Endodermal cell (in vitro differentiated cells): ENCODE measurements around the gene RASD2. TPM values are rescaled to one million over a fixed set of nuclear protein-coding genes. Genes with fewer than 3 reads are reported as not detected.

ENCODE experiments used
- DNase-seq: peaks from one replicate; pipeline ENCODE4 v3.0.0-alpha.2; 2017
- H3K27ac ChIP-seq: 2 replicates; pipeline ENCODE4 v1.5.1; 2013; ENCODE audit warnings: mild to moderate bottlenecking, low read depth, low read length, moderate library complexity
- H3K27me3 ChIP-seq: 2 replicates; pipeline ENCODE4 v1.6.1; 2013; ENCODE audit warnings: mild to moderate bottlenecking, low read length, moderate library complexity; ENCODE audit not compliant: insufficient read depth, control insufficient read depth, poor library complexity, severe bottlenecking
- H3K36me3 ChIP-seq: 2 replicates; pipeline ENCODE4 v1.7.0; 2013; ENCODE audit warnings: mild to moderate bottlenecking, low read length, moderate library complexity; ENCODE audit not compliant: control insufficient read depth, insufficient read depth
- H3K4me1 ChIP-seq: one replicate; pipeline ENCODE4 v1.7.0; 2013; ENCODE audit warnings: low read length; ENCODE audit not compliant: control insufficient read depth, insufficient read depth
- H3K4me3 ChIP-seq: 2 replicates; pipeline ENCODE4 v1.5.1; 2013; ENCODE audit warnings: mild to moderate bottlenecking, low read length, moderate library complexity
- H3K9ac ChIP-seq: 2 replicates; pipeline ENCODE4 v1.6.1; 2013; ENCODE audit warnings: mild to moderate bottlenecking, low read length, moderate library complexity; ENCODE audit not compliant: poor library complexity, severe bottlenecking; ENCODE audit errors: extremely low read depth
- H3K9me3 ChIP-seq: 2 replicates; pipeline ENCODE4 v1.6.1; 2013; ENCODE audit warnings: mild to moderate bottlenecking, low read length, moderate library complexity; ENCODE audit not compliant: control insufficient read depth
- H3K27ac Mint-ChIP-seq: 2 replicates; pipeline ENCODE4 v1.8.0; 2020; ENCODE audit warnings: mixed read lengths
- H3K27me3 Mint-ChIP-seq: 2 replicates; pipeline ENCODE4 v1.8.0; 2021; ENCODE audit warnings: mild to moderate bottlenecking, mixed read lengths; ENCODE audit not compliant: insufficient read depth
- H3K36me3 Mint-ChIP-seq: 2 replicates; pipeline ENCODE4 v1.8.0; 2020; ENCODE audit warnings: low read depth, mixed read lengths
- H3K4me1 Mint-ChIP-seq: 2 replicates; pipeline ENCODE4 v1.8.0; 2020; ENCODE audit warnings: mixed read lengths
- H3K4me3 Mint-ChIP-seq: 2 replicates; pipeline ENCODE4 v1.8.0; 2020; ENCODE audit warnings: mild to moderate bottlenecking, moderate library complexity, mixed read lengths
- H3K9me3 Mint-ChIP-seq: 2 replicates; pipeline ENCODE4 v1.8.0; 2020; ENCODE audit warnings: mild to moderate bottlenecking, mixed read lengths
- WGBS, 2 experiments: methylation state at CpG; one replicate each; pipeline versions ENCODE4 v1.1.5 to v1.1.7; 2013; ENCODE audit warnings: missing lambda C conversion rate in 2 of 2, mixed read lengths in 1 of 2; ENCODE audit not compliant: insufficient coverage in 1 of 2, insufficient read length in 1 of 2; 5-methylcytosine and 5-hydroxymethylcytosine counted together
- total RNA-seq, 2 donors: library from RNA; stranded (reverse); fragmentation: NEBNext Ultra II Directional in 1 of 2; extraction: Animal tissue kit (Norgen Biotek cat#: 25700) in 1 of 2; gene quantifications; 2 replicates in 1 of 2; 3 replicates in 1 of 2; pipeline ENCODE4 v1.2.1, GENCODE V29; 2021
- TF ChIP-seq, protein P1 (sequence below): fragments of 200-600 bp; sonication (generic); conservative IDR thresholded peaks from 2 replicates; pipeline ENCODE4 v1.5.0; 2021; ENCODE audit warnings: antibody characterized with exemption, mild to moderate bottlenecking

RASD2 gene
- total RNA-seq, 2 donors from 2014 or later = 0.15 to 0.24 TPM

DNA sequence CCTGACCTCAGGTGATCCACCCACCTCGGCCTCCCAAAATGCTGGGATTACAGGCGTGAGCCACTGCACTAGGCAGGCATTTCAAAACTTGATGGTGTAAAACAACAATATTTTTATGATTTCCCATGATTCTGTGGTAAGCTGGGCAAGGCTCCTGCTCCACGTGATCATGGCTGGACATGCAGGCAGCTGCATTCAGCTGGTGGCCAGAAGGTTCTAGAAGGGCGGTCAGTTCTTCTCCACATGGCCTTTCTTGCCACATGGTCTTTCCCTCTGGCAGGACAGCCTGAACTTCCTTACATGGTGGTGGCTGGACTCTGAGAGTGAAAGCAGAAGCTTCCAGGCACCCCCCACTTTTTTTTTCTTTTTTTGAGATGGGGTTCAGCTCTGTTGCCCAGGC lies 9.9 kb upstream of the RASD2 start:
- no peak for DNase-seq
- Histone ChIP-seq H3K27me3 (peaks cover 8% of the 10 kb centered on the region), H3K9me3 (no peaks in the 10 kb centered on the region), H3K4me1 (no peaks in the 10 kb centered on the region), H3K36me3 (no peaks in the 10 kb centered on the region), H3K4me3 (no peak overlapping the region), H3K27ac (no peak overlapping the region), H3K9ac (no peak overlapping the region)
- Mint-ChIP-seq H3K4me3 (no peak overlapping the region), H3K36me3 (no peaks in the 10 kb centered on the region), H3K4me1 (no peaks in the 10 kb centered on the region), H3K9me3 (peaks cover 4% of the 10 kb centered on the region), H3K27me3 (peaks cover 9% of the 10 kb centered on the region), H3K27ac (no peak overlapping the region)
- WGBS, 2 experiments = 88 to 90% methylated on average over 2 to 4 of the region's 4 CpGs
- TF ChIP-seq, protein P1, sequence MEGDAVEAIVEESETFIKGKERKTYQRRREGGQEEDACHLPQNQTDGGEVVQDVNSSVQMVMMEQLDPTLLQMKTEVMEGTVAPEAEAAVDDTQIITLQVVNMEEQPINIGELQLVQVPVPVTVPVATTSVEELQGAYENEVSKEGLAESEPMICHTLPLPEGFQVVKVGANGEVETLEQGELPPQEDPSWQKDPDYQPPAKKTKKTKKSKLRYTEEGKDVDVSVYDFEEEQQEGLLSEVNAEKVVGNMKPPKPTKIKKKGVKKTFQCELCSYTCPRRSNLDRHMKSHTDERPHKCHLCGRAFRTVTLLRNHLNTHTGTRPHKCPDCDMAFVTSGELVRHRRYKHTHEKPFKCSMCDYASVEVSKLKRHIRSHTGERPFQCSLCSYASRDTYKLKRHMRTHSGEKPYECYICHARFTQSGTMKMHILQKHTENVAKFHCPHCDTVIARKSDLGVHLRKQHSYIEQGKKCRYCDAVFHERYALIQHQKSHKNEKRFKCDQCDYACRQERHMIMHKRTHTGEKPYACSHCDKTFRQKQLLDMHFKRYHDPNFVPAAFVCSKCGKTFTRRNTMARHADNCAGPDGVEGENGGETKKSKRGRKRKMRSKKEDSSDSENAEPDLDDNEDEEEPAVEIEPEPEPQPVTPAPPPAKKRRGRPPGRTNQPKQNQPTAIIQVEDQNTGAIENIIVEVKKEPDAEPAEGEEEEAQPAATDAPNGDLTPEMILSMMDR = no peak

DNA sequence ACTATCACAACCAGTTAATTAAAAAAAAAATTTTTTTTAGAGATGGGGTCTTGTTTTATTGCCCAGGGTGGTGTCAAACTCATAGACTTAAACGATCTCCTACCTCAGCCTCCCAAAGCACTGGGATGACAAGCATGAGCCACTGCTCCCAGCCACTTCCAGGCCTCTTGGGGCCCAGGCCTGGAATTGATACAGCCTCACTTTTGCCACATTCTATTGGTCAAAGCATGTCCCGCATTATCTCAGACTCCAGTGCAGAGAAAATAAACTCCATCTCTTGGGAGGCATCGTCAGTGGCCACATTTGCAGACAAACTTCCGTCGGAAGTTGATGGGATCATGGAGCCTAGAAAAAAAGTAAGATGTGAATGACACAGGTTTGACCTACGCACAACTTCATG lies 9.4 kb upstream of the RASD2 start:
- Histone ChIP-seq H3K36me3 (no peaks in the 10 kb centered on the region), H3K9me3 (no peaks in the 10 kb centered on the region), H3K27me3 (peaks cover 8% of the 10 kb centered on the region), H3K4me1 (no peaks in the 10 kb centered on the region), H3K27ac (no peak overlapping the region), H3K4me3 (no peak overlapping the region), H3K9ac (no peak overlapping the region)
- TF ChIP-seq, protein P1 = no peak
- WGBS, 2 experiments = 81 to 89% methylated on average over 4 to 6 of the region's 6 CpGs
- Mint-ChIP-seq H3K27ac (no peak overlapping the region), H3K9me3 (peaks cover 4% of the 10 kb centered on the region), H3K4me1 (no peaks in the 10 kb centered on the region), H3K4me3 (no peak overlapping the region), H3K27me3 (peaks cover 9% of the 10 kb centered on the region), H3K36me3 (no peaks in the 10 kb centered on the region)
- no peak for DNase-seq

DNA sequence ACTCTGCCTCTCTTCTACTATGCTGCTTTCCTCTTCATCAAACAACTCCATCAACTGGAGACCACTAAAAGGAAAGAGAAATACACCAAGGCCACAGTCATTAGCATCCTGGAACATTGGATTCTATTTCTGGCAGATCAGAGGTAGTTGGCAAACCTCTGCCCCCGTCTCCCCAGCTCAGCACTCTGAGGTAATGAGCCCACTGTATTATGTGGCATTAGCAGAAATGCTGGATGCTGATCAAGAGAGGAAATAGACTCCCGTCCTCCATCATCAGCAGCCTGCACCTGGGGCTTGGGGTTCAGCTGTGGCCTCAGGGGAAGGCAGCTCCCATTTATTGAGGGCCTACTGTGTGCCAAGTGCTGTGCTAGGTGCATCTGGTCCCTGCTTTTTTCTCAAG lies 9.0 kb upstream of the RASD2 start:
- TF ChIP-seq, protein P1 = no peak
- H3K9ac ChIP-seq = no peak overlapping the region
- H3K9me3 ChIP-seq = no peaks in the 10 kb centered on the region
- no peaks in the 10 kb centered on the region for H3K36me3 ChIP-seq
- no peaks in the 10 kb centered on the region for H3K4me1 ChIP-seq
- Mint-ChIP-seq H3K36me3 (no peaks in the 10 kb centered on the region), H3K4me3 (no peak overlapping the region), H3K9me3 (peaks cover 4% of the 10 kb centered on the region), H3K27me3 (peaks cover 9% of the 10 kb centered on the region), H3K4me1 (no peaks in the 10 kb centered on the region), H3K27ac (no peak overlapping the region)
- H3K4me3 ChIP-seq = no peak overlapping the region
- WGBS, 2 experiments = 84 to 88% methylated on average over 2 of the region's 2 CpGs
- H3K27ac ChIP-seq = no peak overlapping the region
- DNase-seq = no peak
- H3K27me3 ChIP-seq = peaks cover 8% of the 10 kb centered on the region
